AG04450 (cell line): ENCODE results near the gene BTG3. TPM values are rescaled to one million over a fixed set of nuclear protein-coding genes. Genes with fewer than 3 reads are reported as not detected.

Source experiments
- CTCF ChIA-PET: fragments of 300-600, 350-600 bp; formaldehyde crosslinking; extraction: SDS; loops from one replicate; lab custom pipeline; 2022; ENCODE audit warnings: antibody characterized with exemption, inconsistent platforms; lab: Charles Lee
- POLR2A ChIA-PET: fragments of 350-600 bp; formaldehyde crosslinking; extraction: SDS; loops from one replicate; lab custom pipeline; 2021; ENCODE audit warnings: antibody characterized with exemption, inconsistent platforms; lab: Yijun Ruan, JAX
- DNase-seq: peaks from one replicate; pipeline ENCODE4 v3.0.0-alpha.2; 2011; ENCODE audit warnings: low read depth, low spot score
- H3K27ac ChIP-seq: one replicate; pipeline ENCODE4 v1.5.1; 2012; ENCODE audit warnings: low read depth, low read length, control low read depth
- H3K27me3 ChIP-seq: one replicate; pipeline ENCODE4 v1.6.0; 2012; ENCODE audit warnings: low read length; ENCODE audit not compliant: control insufficient read depth, insufficient read depth
- H3K4me3 ChIP-seq: 2 replicates; pipeline ENCODE4 v1.5.1; 2011; ENCODE audit warnings: mild to moderate bottlenecking, low read depth, low read length, control low read depth
- H3K9me3 ChIP-seq: 2 replicates; pipeline ENCODE4 v1.5.1; 2012; ENCODE audit warnings: low read length; ENCODE audit not compliant: control insufficient read depth, insufficient read depth
- CTCF ChIP-seq: IDR thresholded peaks from 2 replicates; pipeline ENCODE4 v1.5.1; 2011; ENCODE audit warnings: low read depth, low read length, control low read depth, inconsistent platforms
- polyA plus RNA-seq: library from polyadenylated mRNA; depleted of rRNA; stranded (reverse); fragments of >200 nt; gene quantifications from 2 replicates; pipeline ENCODE4 v1.2.3, GENCODE V29; 2011

Gene BTG3
- polyA plus RNA-seq, 1 experiment = 59.0 TPM

DNA sequence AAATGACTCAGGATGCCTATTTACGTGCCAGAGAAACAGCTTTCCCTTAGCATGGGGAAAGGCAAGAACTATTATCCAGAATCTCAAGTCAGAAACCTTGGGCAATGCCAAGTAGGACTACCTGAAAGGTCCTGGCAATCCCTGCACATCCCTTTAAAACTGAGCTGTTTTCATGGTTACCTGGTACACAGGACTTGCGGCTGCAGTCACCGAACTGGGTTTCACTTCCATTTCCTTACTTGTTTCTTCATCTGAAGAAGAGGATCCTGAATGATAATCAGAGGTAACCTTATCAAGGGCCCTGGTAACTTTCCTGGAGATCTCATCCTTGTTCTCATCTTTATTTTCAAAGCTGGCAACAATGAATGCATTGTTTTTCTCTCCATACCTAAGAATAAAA is 14.3 kb downstream of the BTG3 start:
- DNase-seq = no peak
- no peaks in the 10 kb centered on the region for H3K27me3 ChIP-seq
- POLR2A ChIA-PET = no interaction called here
- no peak for TF ChIP-seq CTCF
- no peak overlapping the region for H3K4me3 ChIP-seq
- CTCF ChIA-PET = interaction anchor here (1.0 to 2.4 kb wide), 4 partner anchors 13 to 328 kb away, joined by 3 to 9 read pairs (median 6); no protein-coding TSS in a partner anchor
- no peaks in the 10 kb centered on the region for H3K9me3 ChIP-seq
- H3K27ac ChIP-seq = no peak overlapping the region

DNA sequence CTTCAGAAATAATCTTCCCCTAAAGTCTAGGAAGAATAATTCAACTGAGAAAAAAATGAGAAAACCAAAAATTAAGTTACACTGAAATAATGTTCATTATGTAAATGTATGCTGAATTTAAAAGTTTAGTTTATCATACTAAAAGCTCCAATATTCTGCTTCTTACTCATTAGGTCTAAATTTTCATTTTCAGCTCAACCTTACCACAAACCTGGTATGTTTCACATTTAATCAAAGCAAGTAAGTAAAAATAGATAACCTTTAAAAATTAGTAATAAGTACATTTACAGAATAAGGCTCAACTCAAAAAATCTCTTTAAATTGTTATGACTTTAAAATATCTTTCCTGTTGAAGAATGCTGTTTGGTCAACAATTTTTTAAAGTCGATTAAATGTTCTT is 15.0 kb downstream of the BTG3 start:
- H3K4me3 ChIP-seq = no peak overlapping the region
- POLR2A ChIA-PET = no interaction called here
- no peaks in the 10 kb centered on the region for H3K27me3 ChIP-seq
- CTCF ChIA-PET = interaction anchor here (0.5 to 1.6 kb wide), 3 partner anchors 53 to 329 kb away, joined by 3 to 9 read pairs (median 7); no protein-coding TSS in a partner anchor
- DNase-seq = no peak
- no peak overlapping the region for H3K27ac ChIP-seq
- no peaks in the 10 kb centered on the region for H3K9me3 ChIP-seq
- no peak for TF ChIP-seq CTCF

- POLR2A ChIA-PET = no interaction called here
Measured at GRCh38 chr21:17590430-17590829, 22.3 kb downstream of the BTG3 start.

DNA sequence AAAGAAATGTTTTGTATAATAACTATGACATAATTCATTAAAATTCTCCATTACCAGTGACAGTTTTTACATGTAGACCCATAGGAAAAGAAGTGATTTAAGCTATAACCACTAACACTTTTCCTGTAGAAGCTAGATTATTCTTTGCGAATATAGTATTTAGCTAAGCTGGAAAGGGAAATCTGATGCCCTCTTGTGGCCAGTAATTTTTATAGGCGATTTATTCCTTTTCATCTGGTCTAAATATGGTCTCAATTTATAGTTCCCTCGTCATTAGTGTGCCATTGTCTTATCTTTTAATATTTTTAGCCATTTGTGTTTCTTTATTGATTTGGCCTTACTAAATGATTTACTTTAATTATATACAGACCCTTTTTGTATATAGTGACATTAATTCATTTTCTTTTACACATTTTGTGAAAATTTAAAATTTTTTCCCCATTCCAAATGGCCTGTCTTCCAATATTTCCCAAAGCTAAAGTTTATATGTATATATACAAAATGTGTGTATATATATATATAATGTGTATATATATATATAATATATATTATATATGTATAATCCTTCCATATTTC is 26.7 kb downstream of the BTG3 start:
- POLR2A ChIA-PET = no interaction called here
- CTCF ChIA-PET = interaction anchor here (0.6 to 7.2 kb wide), 33 partner anchors 9 to 339 kb away, joined by 3 to 303 read pairs (median 4); no protein-coding TSS in a partner anchor

More at GRCh38 chr21:17590430-17590829, 22.3 kb downstream of the BTG3 start:
- CTCF ChIA-PET = interaction anchor here (2.6 kb wide), 1 partner anchor 203 kb away, joined by 12 read pairs; no protein-coding TSS in a partner anchor
- DNase-seq = no peak
- TF ChIP-seq CTCF = no peak
- no peak overlapping the region for H3K4me3 ChIP-seq
- H3K27ac ChIP-seq = no peak overlapping the region
- no peaks in the 10 kb centered on the region for H3K27me3 ChIP-seq
- no peaks in the 10 kb centered on the region for H3K9me3 ChIP-seq

More for the DNA sequence above, 26.7 kb downstream of the BTG3 start:
- peak; percentile 63 for TF ChIP-seq CTCF
- H3K27ac ChIP-seq = no peak overlapping the region
- H3K9me3 ChIP-seq = no peaks in the 10 kb centered on the region
- no peak overlapping the region for H3K4me3 ChIP-seq
- DNase-seq = no peak
- no peaks in the 10 kb centered on the region for H3K27me3 ChIP-seq
